Measurements from ENCODE around the gene SMURF1. TPM values are rescaled to one million over a fixed set of nuclear protein-coding genes. Genes with fewer than 3 reads are reported as not detected.

SMURF1 gene
- total and polyA plus RNA-seq, 2 of the 8 experiments (the other 6 are each of a cell fraction or from before 2014, with no cell fraction given): 9.6 to 24.5 TPM

DNA sequence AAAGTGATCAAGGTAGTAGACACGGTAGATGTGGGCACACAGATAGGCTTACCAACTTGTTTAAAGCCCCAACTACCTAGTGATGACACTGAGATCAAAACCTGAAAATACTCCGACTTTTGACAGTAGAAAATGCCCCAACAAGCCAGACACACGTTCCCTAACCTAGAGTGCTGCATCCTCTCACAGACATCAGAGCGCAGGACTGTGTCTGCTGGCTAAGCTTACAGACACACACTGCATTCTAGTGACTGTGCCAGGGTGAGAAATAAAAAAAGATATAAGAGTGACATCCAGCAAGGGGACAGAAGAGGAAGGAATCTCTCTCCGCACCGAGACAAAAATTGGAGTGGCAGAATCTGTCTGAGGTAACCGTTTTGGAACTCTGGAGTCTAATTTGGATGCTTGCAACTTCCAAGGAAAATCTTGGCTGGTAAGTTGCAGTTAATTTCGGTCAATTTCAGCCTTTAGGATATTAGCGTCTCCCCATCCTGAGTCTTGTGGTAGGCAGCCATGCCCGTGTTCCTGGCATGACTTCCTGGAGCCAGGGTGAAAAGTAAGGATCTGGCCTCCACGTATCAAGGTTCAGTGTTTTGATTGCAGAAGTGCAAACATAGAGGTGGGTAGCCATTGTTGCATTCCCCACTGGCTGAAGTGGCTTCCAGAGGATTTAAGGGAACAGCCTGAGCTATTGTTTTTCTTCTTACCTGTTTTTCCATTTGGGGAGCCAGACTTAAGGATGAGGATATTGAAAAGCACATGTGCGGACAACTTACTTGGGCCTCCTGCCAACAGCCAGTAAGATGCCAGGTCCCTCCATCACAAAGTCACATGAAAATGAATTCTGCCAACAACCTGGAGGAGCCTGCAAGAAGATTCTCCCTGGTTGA lies 124.1 kb downstream of the SMURF1 start:
- no peak overlapping the region for H3K56ac ChIP-seq (replicated peaks; ENCODE audit: insufficient read length, low read depth, low read length)
- CTCF ChIA-PET (ENCODE audit: partially characterized antibody): interaction anchor here (1.0 to 2.8 kb wide), 2 partner anchors 17 to 258 kb away, joined by 3 to 9 read pairs; no protein-coding TSS in a partner anchor
- H4K91ac ChIP-seq (replicated peaks; ENCODE audit: insufficient read length, low read length): no peak overlapping the region
- H3K4ac ChIP-seq (replicated peaks; ENCODE audit: insufficient read length, low read depth, low read length): no peak overlapping the region
- H2BK5ac ChIP-seq (ENCODE audit: low read depth, low read length): no peak overlapping the region
- no peak overlapping the region for H2AK5ac ChIP-seq (ENCODE audit: low read depth, low read length)
- no peaks in the 10 kb centered on the region for H3K4me1 ChIP-seq (replicated peaks in 1 of 4; ENCODE audit: control insufficient read depth in 3 of 4, insufficient read depth in 4 of 4, low read length in 3 of 4)
- H4K20me1 ChIP-seq (replicated peaks in 1 of 2; ENCODE audit: control insufficient read depth in 1 of 2, insufficient read depth in 2 of 2, low read length in 2 of 2): peaks cover 0 to 2% of the 10 kb centered on the region in 2 experiments
- no peaks in the 10 kb centered on the region for H3K27me3 ChIP-seq (replicated peaks in 1 of 4; ENCODE audit: control insufficient read depth in 3 of 4, extremely low read depth in 1 of 4, insufficient read depth in 3 of 4, low read length in 3 of 4)
- no peak overlapping the region for H3K23ac ChIP-seq (ENCODE audit: insufficient read length)
- H2BK15ac ChIP-seq (ENCODE audit: low read length): no peak overlapping the region
- H3K79me1 ChIP-seq (ENCODE audit: low read depth, low read length): no peaks in the 10 kb centered on the region; the same call in 1 of the 2 replicates
- peaks cover 0 to 5% of the 10 kb centered on the region in 2 experiments; a peak in 1 of 4 replicates for H3K79me2 ChIP-seq (ENCODE audit: control insufficient read depth in 1 of 2, insufficient read depth in 2 of 2, low read length in 2 of 2)
- no peak overlapping the region for H3K27ac ChIP-seq (ENCODE audit: low read depth, low read length)
- WGBS, 2 experiments (ENCODE audit: extremely low coverage in 1 of 2, insufficient coverage in 1 of 2, insufficient read length in 1 of 2, insufficient replicate concordance in 2 of 2, low coverage in 1 of 2, low lambda C conversion rate in 2 of 2, missing lambda C conversion rate in 1 of 2): 91% methylated on average over 12 of the region's 12 CpGs; no CpG with 5 or more reads in 1 of the 2 experiments
- H4K5ac ChIP-seq (ENCODE audit: insufficient read length, low read depth, low read length): no peak overlapping the region
- no peak overlapping the region for H3K9ac ChIP-seq (replicated peaks in 1 of 4; ENCODE audit: extremely low read depth in 1 of 4, low read depth in 3 of 4, low read length in 3 of 4)
- no peak overlapping the region for H3K18ac ChIP-seq (ENCODE audit: extremely low read depth, low read length)
- H3K23me2 ChIP-seq (ENCODE audit: low read depth, low read length): no peaks in the 10 kb centered on the region
- H3K14ac ChIP-seq (ENCODE audit: insufficient read length): no peak overlapping the region
- no peak overlapping the region for H2AFZ ChIP-seq (ENCODE audit: low read length)
- no peak overlapping the region for H3K4me3 ChIP-seq (ENCODE audit: extremely low read depth in 1 of 4, insufficient read depth in 2 of 4, low read depth in 3 of 4, low read length in 4 of 4)
- H3K36me3 ChIP-seq (ENCODE audit: control insufficient read depth in 2 of 4, insufficient read depth in 4 of 4, low read length in 3 of 4): peaks cover 0 to 14% (median 5%) of the 10 kb centered on the region in 4 experiments; a peak in 4 of 8 replicates
- no peak overlapping the region for H3K4me2 ChIP-seq (ENCODE audit: insufficient read depth in 1 of 2, low read depth in 2 of 2, low read length in 2 of 2)
- no peak overlapping the region for H2BK20ac ChIP-seq (ENCODE audit: low read length)
- DNase-seq (ENCODE audit: low read depth in 1 of 2, low spot score in 2 of 2): no peak
- no peak for TF ChIP-seq FOSL1 (IDR thresholded peaks at IDR 0.05; ENCODE audit: insufficient read depth, low read depth, low read length)
- no peak for TF ChIP-seq SP2 (IDR thresholded peaks at IDR 0.05; ENCODE audit: low read length)
- no peak for TF ChIP-seq SAP30 (IDR thresholded peaks at IDR 0.05; ENCODE audit: insufficient read depth, insufficient replicate concordance, low read length)
- TF ChIP-seq POU5F1 (IDR thresholded peaks at IDR 0.05; ENCODE audit: low read depth, low read length): no peak
- no peak for TF ChIP-seq CHD2 (IDR thresholded peaks at IDR 0.05; ENCODE audit: low read length)
- TF ChIP-seq, protein P1, sequence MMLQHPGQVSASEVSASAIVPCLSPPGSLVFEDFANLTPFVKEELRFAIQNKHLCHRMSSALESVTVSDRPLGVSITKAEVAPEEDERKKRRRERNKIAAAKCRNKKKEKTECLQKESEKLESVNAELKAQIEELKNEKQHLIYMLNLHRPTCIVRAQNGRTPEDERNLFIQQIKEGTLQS (IDR thresholded peaks at IDR 0.05; ENCODE audit: insufficient read depth, low read depth, low read length): no peak
- no peak for TF ChIP-seq NANOG (IDR thresholded peaks at IDR 0.05; ENCODE audit: insufficient read depth, low read depth, low read length, poor library complexity, severe bottlenecking)
- TF ChIP-seq EGR1 (IDR thresholded peaks at IDR 0.05; ENCODE audit: borderline replicate concordance, low read depth, low read length): no peak
- POLR2A ChIA-PET (ENCODE audit: partially characterized antibody): no interaction called here
- no peak overlapping the region for H2BK120ac ChIP-seq (replicated peaks; ENCODE audit: low read depth, low read length)
- H3K9me3 ChIP-seq (ENCODE audit: insufficient read depth in 2 of 2, low read depth in 1 of 2, low read length in 1 of 2): no peaks in the 10 kb centered on the region
- no peak overlapping the region for H4K8ac ChIP-seq (ENCODE audit: extremely low read depth, insufficient read depth, low read length)
- no peak overlapping the region for H2BK12ac ChIP-seq (ENCODE audit: low read depth, low read length)
- FAIRE-seq: no peak

Measured in H1 (cell line).